ENCODE results near the gene ZNF536. TPM values are rescaled to one million over a fixed set of nuclear protein-coding genes. Genes with fewer than 3 reads are reported as not detected.
A peak's percentile ranks its signal among the peaks of the same experiment; 100 is the strongest.
"Not testable (repeated sequence)": the region's sequence is repeated elsewhere in the genome, so short reads cannot be mapped to it uniquely, and the experiment has no call there.

The ZNF536 gene
- total RNA-seq, 1 donor from 2014 or later, result 24.9 TPM

GRCh38 chr19:30345686-30346085 is 26.5 kb upstream of the ZNF536 start:
- DNase-seq, result no peak
- H3K4me1 Mint-ChIP-seq (ENCODE audit: low read depth, unreplicated experiment), result peaks cover 21% of the 10 kb centered on the region
- H3K36me3 Mint-ChIP-seq (ENCODE audit: unreplicated experiment), result peaks cover 5% of the 10 kb centered on the region
- H3K4me3 Mint-ChIP-seq (ENCODE audit: unreplicated experiment), result no peak overlapping the region
- peaks cover 3% of the 10 kb centered on the region for H3K9me3 Mint-ChIP-seq (ENCODE audit: unreplicated experiment)
- no peak overlapping the region for H3K27ac Mint-ChIP-seq (ENCODE audit: unreplicated experiment)
- no peaks in the 10 kb centered on the region for H3K27me3 Mint-ChIP-seq (ENCODE audit: unreplicated experiment)
- TF ChIP-seq CTCF (IDR thresholded peaks at IDR 0.05; ENCODE audit: partially characterized antibody, unreplicated experiment), result no peak

- H3K27ac Mint-ChIP-seq (ENCODE audit: unreplicated experiment); H3K36me3 Mint-ChIP-seq (ENCODE audit: unreplicated experiment); H3K4me3 Mint-ChIP-seq (ENCODE audit: unreplicated experiment); DNase-seq; H3K9me3 Mint-ChIP-seq (ENCODE audit: unreplicated experiment); H3K27me3 Mint-ChIP-seq (ENCODE audit: unreplicated experiment): not testable (repeated sequence)
- H3K4me1 Mint-ChIP-seq (ENCODE audit: low read depth, unreplicated experiment), result peaks cover 20% of the 10 kb centered on the region
Observed at GRCh38 chr19:30346468-30346867, 25.7 kb upstream of the ZNF536 start.

DNA sequence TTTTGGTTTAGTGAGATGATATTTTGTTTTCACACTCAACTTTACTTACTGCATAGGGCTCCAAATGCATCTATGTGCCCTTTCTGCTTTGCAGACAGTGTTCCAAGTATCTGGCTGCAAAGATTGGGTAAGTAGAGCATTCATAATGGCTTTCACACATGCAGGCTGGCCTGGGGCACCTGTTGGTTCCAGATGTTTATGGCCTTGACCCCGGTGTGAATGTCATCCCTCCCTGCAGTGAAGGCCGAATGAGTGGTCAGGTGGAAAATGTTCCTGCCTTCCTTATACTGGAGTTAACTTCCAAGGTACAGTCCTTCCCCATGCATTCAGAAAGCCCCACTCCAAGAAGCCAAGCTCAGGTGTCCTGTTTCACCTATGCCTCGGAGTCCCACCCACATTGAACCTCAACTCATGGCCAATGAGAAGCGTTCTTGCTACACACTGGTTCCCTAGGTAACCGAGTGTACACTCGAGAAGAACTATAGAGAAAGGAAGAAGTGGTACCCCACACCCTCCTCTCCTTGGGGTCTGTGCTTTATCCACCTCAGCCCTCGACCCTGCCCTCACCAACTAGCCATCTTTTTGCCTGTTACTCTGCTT is 23.0 kb upstream of the ZNF536 start:
- peaks cover 10% of the 10 kb centered on the region for H3K9me3 Mint-ChIP-seq (ENCODE audit: unreplicated experiment)
- peaks cover 41% of the 10 kb centered on the region for H3K4me1 Mint-ChIP-seq (ENCODE audit: low read depth, unreplicated experiment)
- H3K36me3 Mint-ChIP-seq (ENCODE audit: unreplicated experiment), result peaks cover 5% of the 10 kb centered on the region
- peaks cover 5% of the 10 kb centered on the region for H3K27me3 Mint-ChIP-seq (ENCODE audit: unreplicated experiment)
- peak overlapping the region; percentile 22 for H3K27ac Mint-ChIP-seq (ENCODE audit: unreplicated experiment)
- no peak for TF ChIP-seq CTCF (IDR thresholded peaks at IDR 0.05; ENCODE audit: partially characterized antibody, unreplicated experiment)
- no peak for DNase-seq
- no peak overlapping the region for H3K4me3 Mint-ChIP-seq (ENCODE audit: unreplicated experiment)

DNA sequence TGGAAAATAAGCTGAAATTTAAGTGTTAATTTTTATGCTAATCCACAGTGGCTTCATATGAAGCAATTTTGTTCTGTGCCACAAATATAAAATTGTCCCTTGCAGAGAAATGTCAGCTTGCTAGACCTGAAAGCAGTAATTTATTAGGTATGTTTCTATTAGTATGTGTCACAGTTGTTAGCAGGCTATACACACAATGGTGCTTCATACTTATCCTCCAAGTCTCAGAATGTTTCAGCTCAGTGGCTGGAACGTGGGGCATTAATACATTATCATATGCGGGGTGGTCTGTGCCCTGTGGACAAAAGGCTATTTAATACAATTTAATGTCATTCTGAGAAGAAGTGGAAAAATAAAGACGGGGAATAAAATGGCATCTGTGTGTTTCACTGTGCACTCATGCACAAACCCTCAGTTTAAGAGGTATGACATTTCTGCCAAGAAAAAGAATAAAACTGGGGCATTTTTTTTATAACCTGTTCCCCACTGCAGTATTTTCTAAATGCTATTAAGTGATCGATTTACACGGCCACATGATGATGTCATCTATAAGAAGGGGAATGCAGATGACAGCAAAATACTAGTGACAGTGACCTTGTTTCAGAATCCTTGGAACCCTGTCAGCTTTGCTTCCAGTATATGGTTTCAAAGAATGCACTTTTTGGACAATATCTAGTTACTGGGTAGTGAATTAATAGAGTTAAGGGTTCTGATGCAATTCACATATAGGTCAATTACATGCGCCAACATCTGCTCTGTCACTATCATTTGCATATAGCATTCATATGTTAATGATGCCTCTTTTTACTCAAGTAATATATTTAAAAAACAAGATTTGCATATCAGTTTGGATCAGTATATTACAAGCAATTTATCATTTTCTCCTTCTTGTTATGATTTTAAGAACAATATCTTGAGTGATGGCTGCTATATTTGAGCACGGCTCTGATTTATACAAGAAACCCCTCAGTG is 21.2 kb upstream of the ZNF536 start:
- Mint-ChIP-seq H3K36me3 (ENCODE audit: unreplicated experiment) (peaks cover 5% of the 10 kb centered on the region), H3K4me1 (ENCODE audit: low read depth, unreplicated experiment) (peaks cover 43% of the 10 kb centered on the region), H3K9me3 (ENCODE audit: unreplicated experiment) (peaks cover 14% of the 10 kb centered on the region), H3K4me3 (ENCODE audit: unreplicated experiment) (peak overlapping the region; percentile 68), H3K27me3 (ENCODE audit: unreplicated experiment) (peaks cover 8% of the 10 kb centered on the region), H3K27ac (ENCODE audit: unreplicated experiment) (peak overlapping the region; percentile 98)
- DNase-seq, result no peak
- no peak for TF ChIP-seq CTCF (IDR thresholded peaks at IDR 0.05; ENCODE audit: partially characterized antibody, unreplicated experiment)

GRCh38 chr19:30351774-30352173 is 20.4 kb upstream of the ZNF536 start:
- H3K36me3 Mint-ChIP-seq (ENCODE audit: unreplicated experiment), result peaks cover 4% of the 10 kb centered on the region
- DNase-seq, result no peak
- peak overlapping the region; percentile 98 for H3K27ac Mint-ChIP-seq (ENCODE audit: unreplicated experiment)

More at GRCh38 chr19:30351774-30352173, 20.4 kb upstream of the ZNF536 start:
- Mint-ChIP-seq H3K9me3 (ENCODE audit: unreplicated experiment) (peaks cover 12% of the 10 kb centered on the region), H3K4me3 (ENCODE audit: unreplicated experiment) (peak overlapping the region; percentile 68), H3K27me3 (ENCODE audit: unreplicated experiment) (peaks cover 8% of the 10 kb centered on the region), H3K4me1 (ENCODE audit: low read depth, unreplicated experiment) (peaks cover 43% of the 10 kb centered on the region)
- no peak for TF ChIP-seq CTCF (IDR thresholded peaks at IDR 0.05; ENCODE audit: partially characterized antibody, unreplicated experiment)
